Mucosa of descending colon (tissue), 3 donors: ENCODE results near the gene PHKB. TPM values are rescaled to one million over a fixed set of nuclear protein-coding genes. Genes with fewer than 3 reads are reported as not detected.

ENCODE experiments used
- ATAC-seq: fragments of 200-7000 bp; cut with Tn5 transposase; one replicate; pipeline ENCODE4 v1.9.1; 2020; ENCODE audit warnings: mild to moderate bottlenecking, moderate library complexity
- DNase-seq, 3 donors: peaks; one replicate each; pipeline ENCODE4 v3.0.0-alpha.2; 2020
- H3K36me3 ChIP-seq: fragments of 200-600 bp; one replicate; pipeline ENCODE4 v1.8.0; 2021; ENCODE audit warnings: low read depth, mild to moderate bottlenecking
- H3K4me1 ChIP-seq: fragments of 200-600 bp; one replicate; pipeline ENCODE4 v1.8.0; 2021; ENCODE audit warnings: low read depth, mild to moderate bottlenecking
- H3K4me3 ChIP-seq: fragments of 200-600 bp; one replicate; pipeline ENCODE4 v1.8.0; 2021; ENCODE audit warnings: mild to moderate bottlenecking
- H3K9me3 ChIP-seq: fragments of 200-600 bp; one replicate; pipeline ENCODE4 v1.8.0; 2021; ENCODE audit warnings: mild to moderate bottlenecking
- CTCF ChIP-seq: fragments of 200-600 bp; IDR thresholded peaks from one replicate; pipeline ENCODE4 v1.8.0; 2022; ENCODE audit warnings: antibody characterized with exemption, mild to moderate bottlenecking
- intact Hi-C, 2 donors: fragments of 100-400 bp; cut with DNase I in 1 of 2; cut with micrococcal nuclease in 1 of 2; formaldehyde crosslinking; loops; one replicate each; pipeline versions ENCODE4 v1.11.0 to v1.11.1; 2022; cut with DNase I, micrococcal nuclease
- total RNA-seq, 3 donors: library from RNA; stranded (reverse); fragmentation: NEBNext Ultra II Directional in 2 of 3; extraction: Animal tissue kit (Norgen Biotek cat#: 25700) in 2 of 3; gene quantifications; one replicate each; pipeline versions ENCODE4 v1.2.1 to v1.2.4, GENCODE V29; 2021 to 2023
- donor health status: DM: no; HTN: no; CAD: no; lungs with moderate emphysema.
- donor health status: DM: no; HTN: no; CAD: no.
- donor health status: DM: no; HTN: yes; CAD: no.

Gene PHKB
- total RNA-seq, 3 donors from 2014 or later, result 67.8 to 101 (median 81.4) TPM

- Histone ChIP-seq H3K9me3 (no peaks in the 10 kb centered on the region), H3K4me3 (no peak overlapping the region), H3K36me3 (no peaks in the 10 kb centered on the region), H3K4me1 (no peaks in the 10 kb centered on the region)
- DNase-seq, result no peak
- no peak for ATAC-seq
- intact Hi-C loops, result no loop called here
- TF ChIP-seq CTCF, result no peak
Observed at GRCh38 chr16:47644661-47645060, 183.5 kb downstream of the PHKB start.

GRCh38 chr16:47646914-47647313, 185.8 kb downstream of the PHKB start:
- intact Hi-C loops, result no loop called here
- no peak for DNase-seq
- Histone ChIP-seq H3K36me3 (no peaks in the 10 kb centered on the region), H3K9me3 (no peaks in the 10 kb centered on the region), H3K4me3 (no peak overlapping the region), H3K4me1 (no peaks in the 10 kb centered on the region)
- no peak for ATAC-seq
- no peak for TF ChIP-seq CTCF

GRCh38 chr16:47657032-47657431, 195.9 kb downstream of the PHKB start:
- intact Hi-C loops, result no loop called here
- peaks cover 3% of the 10 kb centered on the region for H3K9me3 ChIP-seq
- no peak for TF ChIP-seq CTCF
- no peak overlapping the region for H3K4me3 ChIP-seq
- ATAC-seq, result no peak
- no peaks in the 10 kb centered on the region for H3K4me1 ChIP-seq
- no peaks in the 10 kb centered on the region for H3K36me3 ChIP-seq
- no peak for DNase-seq

GRCh38 chr16:47657977-47658376, 196.8 kb downstream of the PHKB start:
- DNase-seq (no peak), ATAC-seq (no peak)
- Histone ChIP-seq H3K9me3 (peaks cover 3% of the 10 kb centered on the region), H3K4me3 (no peak overlapping the region), H3K4me1 (no peaks in the 10 kb centered on the region), H3K36me3 (no peaks in the 10 kb centered on the region)
- TF ChIP-seq CTCF, result no peak
- intact Hi-C loops, result no loop called here

GRCh38 chr16:47660540-47660939, 199.4 kb downstream of the PHKB start:
- Histone ChIP-seq H3K9me3 (no peaks in the 10 kb centered on the region), H3K36me3 (no peaks in the 10 kb centered on the region), H3K4me1 (peaks cover 12% of the 10 kb centered on the region), H3K4me3 (no peak overlapping the region)
- TF ChIP-seq CTCF, result no peak
- intact Hi-C loops, result no loop called here
- DNase-seq, result no peak
- ATAC-seq, result no peak

- intact Hi-C loops, result no loop called here
- no peaks in the 10 kb centered on the region for H3K36me3 ChIP-seq
- DNase-seq (peak; percentile 55 to 75 (median 73)), ATAC-seq (peak; percentile 97)
- no peaks in the 10 kb centered on the region for H3K9me3 ChIP-seq
- no peak overlapping the region for H3K4me3 ChIP-seq
- TF ChIP-seq CTCF, result no peak
- peaks cover 12% of the 10 kb centered on the region for H3K4me1 ChIP-seq
Observed at GRCh38 chr16:47664653-47665325, 203.7 kb downstream of the PHKB start.
